CD14-positive monocyte (primary cell): ENCODE data around the gene BUB1B. TPM values are rescaled to one million over a fixed set of nuclear protein-coding genes. Genes with fewer than 3 reads are reported as not detected.
"Not testable (repeated sequence)": the region's sequence is repeated elsewhere in the genome, so short reads cannot be mapped to it uniquely, and the experiment has no call there.

ENCODE experiments used
- DNase-seq, 3 donors: peaks; one replicate each; pipeline ENCODE4 v3.0.0-alpha.2; 2011 to 2022
- H2AFZ ChIP-seq: 2 replicates; pipeline ENCODE4 v1.6.0; 2012; ENCODE audit warnings: mild to moderate bottlenecking, low read depth, low read length, inconsistent platforms; ENCODE audit not compliant: insufficient read depth, poor library complexity, severe bottlenecking
- H3K27ac ChIP-seq, 2 donors: 1 replicate in 1 of 2; 2 replicates in 1 of 2; pipeline ENCODE4 v1.5.1; 2012 to 2013; ENCODE audit warnings: low read length in 2 of 2, control low read depth in 1 of 2, inconsistent platforms in 1 of 2, low read depth in 1 of 2, mild to moderate bottlenecking in 1 of 2
- H3K27me3 ChIP-seq, 2 donors: one replicate each; pipeline versions ENCODE4 v1.6.0 to v1.6.1; 2011 to 2013; ENCODE audit warnings: low read length in 2 of 2; ENCODE audit not compliant: control insufficient read depth in 2 of 2, insufficient read depth in 2 of 2
- H3K36me3 ChIP-seq, 2 donors: replicated peaks in 1 of 2; 1 replicate in 1 of 2; 2 replicates in 1 of 2; pipeline versions ENCODE4 v1.5.1 to v1.6.1; 2012 to 2013; ENCODE audit warnings: low read length in 2 of 2, control low read depth in 1 of 2, inconsistent platforms in 1 of 2, mild to moderate bottlenecking in 1 of 2; ENCODE audit not compliant: insufficient read depth in 2 of 2, control insufficient read depth in 1 of 2
- H3K4me1 ChIP-seq, 2 donors: 1 replicate in 1 of 2; 2 replicates in 1 of 2; pipeline versions ENCODE4 v1.5.1 to v1.6.1; 2012 to 2013; ENCODE audit warnings: low read length in 2 of 2, control low read depth in 1 of 2, inconsistent platforms in 1 of 2, mild to moderate bottlenecking in 1 of 2, moderate library complexity in 1 of 2; ENCODE audit not compliant: insufficient read depth in 2 of 2, control insufficient read depth in 1 of 2
- H3K4me2 ChIP-seq: replicated peaks from 2 replicates; pipeline ENCODE3; 2012; ENCODE audit warnings: low read length, moderate library complexity, mild to moderate bottlenecking; ENCODE audit not compliant: poor library complexity, severe bottlenecking; ENCODE audit errors: extremely low read depth
- H3K4me3 ChIP-seq, 3 experiments: fragments of 200-600 bp in 1 of 3; sonication (generic) in 1 of 3; replicated peaks in 1 of 3; 1 replicate in 2 of 3; 2 replicates in 1 of 3; pipeline ENCODE4 v1.5.1; 2011 to 2013; ENCODE audit warnings: low read length in 3 of 3, mild to moderate bottlenecking in 3 of 3, control low read depth in 2 of 3, low read depth in 2 of 3, inconsistent platforms in 1 of 3, moderate library complexity in 1 of 3
- H3K79me2 ChIP-seq: 2 replicates; pipeline ENCODE4 v1.6.0; 2012; ENCODE audit warnings: mild to moderate bottlenecking, control low read depth, inconsistent platforms, low read length, moderate library complexity; ENCODE audit not compliant: insufficient read depth
- H3K9ac ChIP-seq: 2 replicates; pipeline ENCODE4 v1.6.0; 2017; ENCODE audit warnings: low read length, mild to moderate bottlenecking; ENCODE audit not compliant: insufficient read depth, poor library complexity, severe bottlenecking
- H3K9me3 ChIP-seq, 2 donors: replicated peaks in 1 of 2; 1 replicate in 1 of 2; 2 replicates in 1 of 2; pipeline versions ENCODE4 v1.5.1 to v1.6.1; 2012 to 2013; ENCODE audit warnings: low read length in 2 of 2, control low read depth in 1 of 2; ENCODE audit not compliant: control insufficient read depth in 1 of 2, insufficient read depth in 1 of 2
- H4K20me1 ChIP-seq: 2 replicates; pipeline ENCODE4 v1.6.0; 2012; ENCODE audit warnings: mild to moderate bottlenecking, low read length, control low read depth, moderate library complexity; ENCODE audit not compliant: insufficient read depth
- H3K27ac Mint-ChIP-seq, 7 donors: one replicate each; pipeline ENCODE4 v1.8.0; 2020; ENCODE audit warnings: mild to moderate bottlenecking in 7 of 7, mixed read lengths in 7 of 7, moderate library complexity in 6 of 7, inconsistent platforms in 2 of 7
- H3K27me3 Mint-ChIP-seq, 3 donors: one replicate each; pipeline ENCODE4 v1.8.0; 2021 to 2022; ENCODE audit warnings: low read depth in 3 of 3, mild to moderate bottlenecking in 3 of 3, mixed read lengths in 3 of 3, moderate library complexity in 3 of 3, inconsistent platforms in 1 of 3
- H3K36me3 Mint-ChIP-seq, 2 donors: one replicate each; pipeline ENCODE4 v1.8.0; 2020; ENCODE audit warnings: mixed read lengths in 2 of 2, inconsistent platforms in 1 of 2, mild to moderate bottlenecking in 1 of 2
- H3K4me1 Mint-ChIP-seq: one replicate; pipeline ENCODE4 v1.8.0; 2020; ENCODE audit warnings: mild to moderate bottlenecking, mixed read lengths
- H3K4me3 Mint-ChIP-seq, 2 donors: one replicate each; pipeline ENCODE4 v1.8.0; 2020; ENCODE audit warnings: mild to moderate bottlenecking in 2 of 2, mixed read lengths in 2 of 2, moderate library complexity in 1 of 2
- H3K9me3 Mint-ChIP-seq, 7 donors: one replicate each; pipeline ENCODE4 v1.8.0; 2020 to 2022; ENCODE audit warnings: mixed read lengths in 7 of 7, mild to moderate bottlenecking in 6 of 7, moderate library complexity in 6 of 7, inconsistent platforms in 2 of 7
- CTCF ChIP-seq: fragments of 200-600 bp; IDR thresholded peaks from one replicate; pipeline ENCODE4 v1.8.0; 2022; ENCODE audit warnings: antibody characterized with exemption, mild to moderate bottlenecking
- WGBS: methylation state at CpG from one replicate; pipeline ENCODE4 v1.1.5; 2013; ENCODE audit warnings: missing lambda C conversion rate; ENCODE audit not compliant: insufficient coverage; 5-methylcytosine and 5-hydroxymethylcytosine counted together
- intact Hi-C, 2 donors: fragments of 100-400 bp; cut with micrococcal nuclease; formaldehyde crosslinking; loops; one replicate each; pipeline versions ENCODE4 v1.15.0 to v1.15.1; 2023
- polyA plus RNA-seq, 3 donors: library from polyadenylated mRNA; depleted of rRNA in 1 of 3; unstranded in 2 of 3; stranded (reverse) in 1 of 3; fragments of 300-500 nt in 2 of 3; fragments of >200 nt in 1 of 3; fragmentation: Illumina TruSeq in 2 of 3; gene quantifications; 1 replicate in 2 of 3; 2 replicates in 1 of 3; pipeline ENCODE4 v1.2.3, GENCODE V29; 2012 to 2021

BUB1B gene
- polyA plus RNA-seq, 3 donors: 0.01 to 0.51 TPM; not detected in 1

GRCh38 chr15:40114218-40114617 lies 46.7 kb upstream of the BUB1B start:
- Histone ChIP-seq H4K20me1 (no peaks in the 10 kb centered on the region), H3K9me3 (no peaks in the 10 kb centered on the region), H3K27me3 (no peaks in the 10 kb centered on the region), H3K79me2 (no peaks in the 10 kb centered on the region), H3K4me3 (no peak overlapping the region), H3K36me3 (no peaks in the 10 kb centered on the region), H3K4me2 (no peak overlapping the region), H3K27ac (no peak overlapping the region), H3K9ac (no peak overlapping the region), H3K4me1 (peaks cover 13% of the 10 kb centered on the region in 2 donors), H2AFZ (no peak overlapping the region)
- no peaks in the 10 kb centered on the region for H3K36me3 Mint-ChIP-seq
- H3K27me3 Mint-ChIP-seq: peaks cover 0 to 1% (median 1%) of the 10 kb centered on the region in 3 donors
- WGBS: no CpG with 5 or more reads among the region's 2 CpGs
- H3K4me1 Mint-ChIP-seq: peaks cover 13% of the 10 kb centered on the region
- TF ChIP-seq CTCF: no peak
- H3K4me3 Mint-ChIP-seq: no peak overlapping the region
- DNase-seq: no peak
- H3K9me3 Mint-ChIP-seq: no peaks in the 10 kb centered on the region
- peak overlapping the region in 1 of 7 donors; percentile 69 for H3K27ac Mint-ChIP-seq
- intact Hi-C loops: no loop called here

- H3K4me1 Mint-ChIP-seq, H3K4me3 Mint-ChIP-seq, H2AFZ ChIP-seq, H3K36me3 ChIP-seq, H3K27me3 Mint-ChIP-seq, H3K4me2 ChIP-seq, H3K27ac Mint-ChIP-seq, H3K36me3 Mint-ChIP-seq, H3K9me3 ChIP-seq, H3K27ac ChIP-seq, H3K27me3 ChIP-seq, H3K9ac ChIP-seq, H4K20me1 ChIP-seq, DNase-seq, H3K4me1 ChIP-seq, H3K9me3 Mint-ChIP-seq, H3K79me2 ChIP-seq, intact Hi-C loops, H3K4me3 ChIP-seq: not testable (repeated sequence)
- 95% methylated on average over 11 of the region's 14 CpGs for WGBS
These were observed 45.8 kb upstream of the BUB1B start for GRCh38 chr15:40115106-40115505.
